HG03066 (cell line): ENCODE results near the gene REPIN1.

Source experiments
- ATAC-seq: cut with Tn5 transposase; IDR thresholded peaks from one replicate; pipeline ENCODE4 v1.9.1; 2021; ENCODE audit warnings: low read depth; ENCODE audit not compliant: unreplicated experiment

REPIN1 gene

GRCh38 chr7:150368096-150368883 is at the start of gene REPIN1:
REPIN1 (plus strand) TSS chr7:150368822; CDS start chr7:150369712, 890 bp downstream.
- peak; percentile 39 for ATAC-seq

GRCh38 chr7:150321788-150322113 is 46.9 kb upstream of the REPIN1 start:
- no peak for ATAC-seq

GRCh38 chr7:150322114-150322832 is 46.3 kb upstream of the REPIN1 start:
- no peak for ATAC-seq

GRCh38 chr7:150322833-150323681 is 45.6 kb upstream of the REPIN1 start, which contains the start of the genes ACTR3C and LRRC61:
ACTR3C (minus strand) TSS chr7:150323545; CDS start chr7:150295296, 28,249 bp downstream.
LRRC61 (plus strand) TSS chr7:150323355; CDS start chr7:150336862, 13,507 bp downstream.
- peak; percentile 67 for ATAC-seq

- peak; percentile 18 for ATAC-seq
Observed at GRCh38 chr7:150323682-150324372, 44.8 kb upstream of the REPIN1 start.

GRCh38 chr7:150324373-150324961 is 44.2 kb upstream of the REPIN1 start:
- ATAC-seq, result no peak

- ATAC-seq, result no peak
Observed at GRCh38 chr7:150325110-150325611, 43.5 kb upstream of the REPIN1 start.

- ATAC-seq, result no peak
Observed at GRCh38 chr7:150325901-150326300, 42.7 kb upstream of the REPIN1 start.

GRCh38 chr7:150326657-150327268 is 41.9 kb upstream of the REPIN1 start:
- ATAC-seq, result no peak

GRCh38 chr7:150327308-150327707 is 41.3 kb upstream of the REPIN1 start:
- no peak for ATAC-seq

- no peak for ATAC-seq
Observed at GRCh38 chr7:150329331-150330120, 39.1 kb upstream of the REPIN1 start.

GRCh38 chr7:150330211-150330885 is 38.3 kb upstream of the REPIN1 start:
- no peak for ATAC-seq

- no peak for ATAC-seq
Observed at GRCh38 chr7:150332852-150333635, 35.6 kb upstream of the REPIN1 start.

GRCh38 chr7:150333659-150334058 is 35.0 kb upstream of the REPIN1 start:
- ATAC-seq, result no peak

- ATAC-seq, result no peak
Observed at GRCh38 chr7:150334108-150334507, 34.5 kb upstream of the REPIN1 start.

- no peak for ATAC-seq
Observed at GRCh38 chr7:150335108-150335773, 33.4 kb upstream of the REPIN1 start.

GRCh38 chr7:150335774-150336112 is 32.9 kb upstream of the REPIN1 start:
- no peak for ATAC-seq
